PC-3 (cell line): ENCODE data around the gene MICOS13.

ENCODE experiments used
- EZH2 ChIP-seq: fragments of 300-600 bp; sonication (generic); IDR thresholded peaks from one replicate; pipeline ENCODE4 v1.6.1; 2017; ENCODE audit warnings: antibody characterized with exemption, mild to moderate bottlenecking, low read length; ENCODE audit not compliant: unreplicated experiment
- EZH2phosphoT487 ChIP-seq: fragments of 300-600 bp; sonication (generic); IDR thresholded peaks from 2 replicates; pipeline ENCODE4 v1.6.1; 2018; ENCODE audit warnings: mild to moderate bottlenecking, antibody characterized with exemption, low read length, borderline replicate concordance
- TF ChIP-seq, protein P1 (sequence below): fragments of 300-600 bp; sonication (generic); conservative IDR thresholded peaks from 2 replicates; pipeline ENCODE4 v1.5.1; 2017; ENCODE audit warnings: antibody characterized with exemption, low read depth, mild to moderate bottlenecking, low read length

- TF ChIP-seq, protein P1, sequence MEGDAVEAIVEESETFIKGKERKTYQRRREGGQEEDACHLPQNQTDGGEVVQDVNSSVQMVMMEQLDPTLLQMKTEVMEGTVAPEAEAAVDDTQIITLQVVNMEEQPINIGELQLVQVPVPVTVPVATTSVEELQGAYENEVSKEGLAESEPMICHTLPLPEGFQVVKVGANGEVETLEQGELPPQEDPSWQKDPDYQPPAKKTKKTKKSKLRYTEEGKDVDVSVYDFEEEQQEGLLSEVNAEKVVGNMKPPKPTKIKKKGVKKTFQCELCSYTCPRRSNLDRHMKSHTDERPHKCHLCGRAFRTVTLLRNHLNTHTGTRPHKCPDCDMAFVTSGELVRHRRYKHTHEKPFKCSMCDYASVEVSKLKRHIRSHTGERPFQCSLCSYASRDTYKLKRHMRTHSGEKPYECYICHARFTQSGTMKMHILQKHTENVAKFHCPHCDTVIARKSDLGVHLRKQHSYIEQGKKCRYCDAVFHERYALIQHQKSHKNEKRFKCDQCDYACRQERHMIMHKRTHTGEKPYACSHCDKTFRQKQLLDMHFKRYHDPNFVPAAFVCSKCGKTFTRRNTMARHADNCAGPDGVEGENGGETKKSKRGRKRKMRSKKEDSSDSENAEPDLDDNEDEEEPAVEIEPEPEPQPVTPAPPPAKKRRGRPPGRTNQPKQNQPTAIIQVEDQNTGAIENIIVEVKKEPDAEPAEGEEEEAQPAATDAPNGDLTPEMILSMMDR, result no peak
- TF ChIP-seq EZH2phosphoT487, result no peak
- no peak for TF ChIP-seq EZH2
Observed at GRCh38 chr19:5672708-5673459, 7.4 kb downstream of the MICOS13 start.
